GDM1 (cell line): ENCODE results near the gene ELP2.

ENCODE experiments used
- DNase-seq: peaks from one replicate; lab custom pipeline; 2025; lab: John Stamatoyannopoulos, UW

ELP2 gene

DNA sequence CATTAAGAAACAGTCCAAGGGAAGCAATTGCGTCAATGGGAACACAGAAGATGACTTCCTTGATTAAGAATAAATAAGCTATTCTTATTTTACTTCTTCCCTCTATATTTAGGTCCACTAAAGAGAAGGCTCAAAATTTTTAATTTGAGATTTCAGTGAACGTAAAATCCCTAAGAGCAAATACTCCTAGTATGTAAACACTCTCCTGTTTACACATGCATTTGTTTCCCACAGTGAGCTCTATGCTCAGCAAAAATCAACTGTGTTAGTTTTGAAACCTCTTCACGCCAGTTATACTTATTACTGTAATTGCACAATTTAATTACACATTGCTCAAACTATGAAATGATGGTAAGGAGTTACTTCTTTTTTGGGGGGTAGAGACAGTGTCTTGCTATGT, 9.4 kb upstream of the ELP2 start:
- no peak for DNase-seq

DNA sequence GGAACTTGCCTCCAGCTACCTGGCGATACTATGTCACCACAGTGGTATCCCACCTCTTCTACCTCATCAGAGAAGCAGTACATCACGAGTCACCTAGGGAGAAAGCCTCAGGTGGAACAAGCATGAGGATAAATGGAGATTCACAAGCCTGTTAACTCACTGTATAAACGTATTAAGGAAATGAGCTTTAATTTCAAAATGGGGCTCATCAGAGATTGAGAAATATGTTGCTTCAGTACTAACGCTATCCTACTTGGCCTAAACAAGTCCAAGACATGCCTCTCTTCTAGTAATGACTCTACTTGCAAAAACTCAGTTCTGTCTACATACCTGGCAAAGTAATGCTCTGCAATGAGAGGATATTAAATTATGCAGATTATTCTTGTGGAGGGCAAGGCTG, 4.9 kb upstream of the ELP2 start:
- DNase-seq, result no peak

DNA sequence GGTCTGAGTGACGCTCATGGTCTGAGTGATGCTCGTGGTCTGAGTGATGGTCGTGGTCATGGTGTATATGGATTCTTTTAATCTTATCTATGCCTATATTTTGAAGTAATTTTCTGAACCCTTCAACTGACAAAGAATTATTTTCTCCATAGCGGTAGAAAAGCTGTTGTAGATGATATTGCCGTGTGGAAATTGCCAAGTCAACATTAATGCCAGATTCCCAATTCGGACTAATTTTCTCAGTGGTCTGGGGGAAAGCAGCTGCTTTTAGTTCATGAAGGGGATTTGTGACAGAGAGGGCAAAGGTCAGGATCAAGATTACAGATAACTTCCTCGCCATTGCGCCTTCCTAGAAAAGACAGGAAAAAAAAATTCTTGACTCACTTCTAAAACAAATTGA, 3.0 kb upstream of the ELP2 start:
- no peak for DNase-seq

DNA sequence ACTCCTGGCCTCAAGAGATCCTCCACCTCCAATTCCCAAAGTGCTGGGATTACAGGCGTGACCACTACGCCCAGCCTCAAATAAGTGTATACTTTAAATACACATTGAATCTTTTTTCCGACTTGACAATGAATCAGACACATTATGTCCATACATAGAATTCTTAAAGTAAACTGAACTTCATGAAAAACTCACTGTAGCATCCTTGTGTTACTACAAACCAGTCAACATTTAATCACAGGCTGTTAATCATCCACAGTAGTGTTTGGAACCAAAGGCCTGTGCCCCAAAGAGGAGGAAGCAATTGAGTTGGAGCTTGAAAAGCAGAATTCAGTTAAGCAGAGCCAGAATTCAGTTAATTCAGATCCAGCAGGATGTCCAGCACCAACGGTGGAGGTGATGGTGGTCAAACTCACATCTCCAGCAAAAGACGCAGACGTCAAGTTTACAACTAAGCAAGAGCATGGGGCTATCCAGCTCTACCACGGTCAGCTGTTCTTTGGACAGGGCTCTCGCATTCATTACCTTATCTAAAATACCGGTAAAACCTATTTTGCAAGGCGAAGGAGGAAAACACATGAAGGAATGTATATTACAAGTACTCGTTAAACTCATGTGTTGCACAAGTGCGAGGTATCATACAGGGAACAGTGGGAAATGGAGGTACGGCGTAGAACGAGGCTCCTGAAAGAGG, 1.7 kb upstream of the ELP2 start:
- no peak for DNase-seq

DNA sequence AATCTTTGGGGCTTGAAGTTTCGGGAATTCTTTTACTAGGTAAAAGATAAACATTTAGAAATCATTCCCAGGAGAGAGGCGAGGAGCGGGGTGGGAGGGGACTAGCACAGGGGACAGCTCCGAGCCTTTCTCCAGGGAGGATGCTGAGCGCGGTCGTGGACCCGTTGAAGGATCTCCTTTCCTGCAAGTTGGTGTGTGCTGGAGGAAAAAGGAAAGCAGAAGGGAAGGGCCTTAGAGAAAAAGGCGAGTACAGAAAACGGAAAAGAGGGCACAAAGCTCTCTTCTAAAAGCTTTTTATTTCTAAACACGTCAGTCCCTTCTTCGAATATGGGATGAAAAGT, 1.2 kb upstream of the ELP2 start:
- DNase-seq, result no peak

DNA sequence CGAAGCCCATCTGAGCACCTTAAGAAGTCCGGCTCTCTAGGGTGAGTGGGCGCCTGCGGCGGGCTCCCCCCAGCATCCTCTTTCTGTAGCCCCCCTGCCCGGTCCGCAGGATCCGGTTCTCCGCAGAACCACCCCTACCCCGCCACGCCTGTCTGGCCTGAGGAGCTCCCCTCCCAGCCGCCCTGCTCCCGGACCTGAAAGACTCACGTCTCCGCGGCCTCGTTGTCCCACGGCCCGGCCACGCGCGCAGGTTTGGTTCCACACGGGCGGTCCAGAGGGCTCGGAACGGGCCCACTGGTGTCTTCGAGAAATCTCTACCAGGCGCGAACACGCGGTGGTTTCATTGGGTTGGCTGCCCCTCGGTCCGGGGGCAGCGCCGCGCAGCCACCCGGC, 796 bp upstream of the ELP2 start:
- DNase-seq, result no peak

DNA sequence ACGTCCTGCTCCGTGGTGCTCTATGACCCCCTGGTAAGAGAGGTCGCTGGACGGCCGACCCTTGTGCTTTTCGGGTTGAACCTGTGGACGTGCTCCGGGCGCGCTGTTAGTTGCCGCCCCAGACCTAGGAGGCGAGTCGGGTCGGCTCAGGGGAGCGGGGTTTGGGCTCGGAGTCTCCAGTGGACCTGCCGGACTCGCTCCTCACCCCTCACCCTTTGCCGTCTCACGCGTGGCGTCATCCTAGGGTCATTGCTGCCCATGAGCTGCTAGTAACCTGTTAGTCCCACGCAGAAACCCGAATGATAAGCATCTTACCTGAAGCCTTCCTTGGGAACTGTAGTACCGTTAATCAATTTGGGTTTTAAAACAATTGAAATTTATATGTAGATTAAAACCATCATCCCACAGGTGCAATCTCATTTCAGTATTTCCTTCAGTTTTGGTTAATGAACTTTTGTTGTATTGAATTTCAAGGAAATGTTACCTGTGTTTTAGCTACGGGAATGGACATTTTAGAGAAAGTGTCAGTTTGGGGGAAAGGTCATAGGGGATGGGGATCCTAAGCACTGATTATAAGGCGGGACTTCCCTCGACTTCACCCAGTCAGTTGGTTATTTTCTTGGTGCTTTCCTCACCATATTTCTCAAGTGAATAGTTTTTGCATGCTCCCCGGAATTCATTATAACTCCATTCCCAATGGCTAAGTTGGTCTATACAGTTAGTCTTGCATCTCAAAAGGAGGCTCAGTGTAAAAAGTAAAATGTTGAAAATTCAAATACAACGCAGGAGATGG, 536 bp downstream of the ELP2 start:
- no peak for DNase-seq

DNA sequence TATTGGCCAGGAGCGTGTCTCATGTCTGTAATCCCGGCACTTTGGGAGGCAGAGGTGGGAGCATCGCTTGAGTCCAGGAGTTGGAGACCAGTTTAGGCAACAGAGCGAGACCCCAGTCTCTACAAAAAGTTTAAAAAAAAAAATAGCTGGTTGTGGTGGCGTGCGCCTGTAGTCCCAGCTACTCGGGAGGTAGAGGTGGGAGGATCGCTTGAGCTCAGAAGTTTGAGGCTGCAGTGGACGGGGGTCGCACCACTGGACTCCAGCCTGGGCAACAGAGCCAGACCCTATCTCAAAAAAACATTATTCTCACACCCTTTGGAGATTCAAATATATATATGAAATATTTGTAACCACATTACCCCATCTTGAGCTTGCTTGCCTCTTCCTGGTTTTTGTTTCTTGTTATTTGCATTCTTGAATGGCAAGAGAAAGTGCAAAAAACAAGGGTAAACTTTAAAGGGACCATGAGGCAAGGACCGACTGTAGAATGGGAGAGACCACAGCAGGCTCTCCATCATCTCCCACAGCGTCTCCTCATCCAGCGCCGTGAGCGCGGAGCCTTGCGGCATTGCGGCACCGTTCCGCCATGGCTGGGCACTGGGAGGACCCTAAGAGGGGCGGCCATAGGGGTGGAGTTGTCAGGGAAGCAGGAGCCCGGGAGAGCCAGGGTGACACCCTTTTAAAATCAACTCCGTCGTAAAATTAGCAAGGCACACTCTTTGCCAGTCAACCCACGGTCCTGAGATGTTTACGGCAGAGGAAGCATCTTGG, 1.4 kb downstream of the ELP2 start:
- no peak for DNase-seq

DNA sequence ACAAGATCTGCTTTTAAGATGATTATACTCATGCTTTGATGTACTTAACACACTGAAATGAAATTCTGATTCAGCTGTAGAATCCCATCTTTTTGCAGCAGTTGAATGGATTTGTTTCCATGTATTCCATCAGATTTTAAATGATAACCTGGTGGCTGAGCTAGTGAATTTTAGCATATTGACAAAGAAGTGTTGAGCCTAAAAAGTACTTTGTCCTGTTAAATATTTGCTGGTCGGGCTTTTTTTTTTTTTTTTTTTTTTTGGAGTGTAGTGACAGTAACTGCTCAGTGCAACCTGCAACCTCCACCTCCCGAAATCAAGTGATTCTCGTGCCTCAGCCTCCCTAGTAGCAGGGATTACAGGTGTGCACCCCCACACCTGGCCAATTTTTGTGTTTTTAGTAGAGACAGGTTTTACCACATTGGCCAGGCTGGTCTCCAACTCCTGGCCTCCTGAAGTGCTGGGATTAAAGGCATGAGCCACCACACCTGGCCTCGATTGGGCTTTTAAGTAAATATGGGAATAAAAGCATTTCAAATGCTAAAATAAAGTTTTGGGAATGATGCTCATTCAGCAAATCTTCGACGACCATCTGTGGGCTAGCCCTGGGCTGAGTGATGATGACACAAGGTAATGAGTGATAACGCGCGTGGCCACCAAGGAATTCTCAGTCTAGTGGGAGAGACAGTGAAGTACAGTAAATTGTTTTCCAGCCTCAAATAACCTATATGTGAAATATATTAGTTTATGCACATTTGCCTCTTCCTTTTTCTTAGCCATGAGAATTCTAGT, 2.2 kb downstream of the ELP2 start:
- DNase-seq, result no peak

DNA sequence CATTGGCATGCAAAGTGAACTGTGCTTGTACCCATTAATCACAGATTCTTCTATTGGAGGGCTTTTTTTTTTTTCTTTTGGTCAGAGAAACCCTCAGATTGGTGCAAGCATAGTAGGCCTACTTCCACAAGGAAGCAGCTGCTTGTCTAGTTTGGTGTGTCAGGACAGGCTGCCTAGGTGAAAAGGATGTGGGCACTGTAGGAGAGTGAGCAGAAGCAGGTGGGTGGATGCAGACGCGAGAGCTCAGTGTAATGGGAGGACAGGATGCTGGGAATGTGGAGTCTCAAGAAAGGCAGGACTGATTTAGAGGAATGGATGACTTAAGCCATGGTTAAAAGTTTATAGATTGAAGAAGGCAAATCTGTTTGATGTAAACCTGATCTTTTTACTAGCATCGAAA, 3.1 kb downstream of the ELP2 start:
- no peak for DNase-seq

DNA sequence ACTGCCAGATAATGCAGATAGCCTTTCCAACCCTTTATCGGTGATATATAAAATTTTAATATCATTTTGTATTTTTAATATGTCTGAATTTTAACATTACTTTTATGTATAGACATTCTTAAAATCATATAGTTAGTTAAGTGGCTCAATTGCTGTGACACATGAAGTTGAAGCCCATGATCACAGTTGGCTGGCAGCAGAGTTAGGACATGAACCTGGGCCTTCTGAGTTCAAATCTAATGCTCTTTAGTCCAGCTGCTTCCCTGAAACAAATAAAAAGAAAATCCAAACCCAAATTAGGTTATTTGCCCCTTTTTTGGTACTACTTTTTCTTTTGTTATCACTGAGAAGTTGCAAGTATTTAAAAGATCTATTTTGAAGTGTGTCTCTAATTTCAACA, 5.6 kb downstream of the ELP2 start:
- no peak for DNase-seq

DNA sequence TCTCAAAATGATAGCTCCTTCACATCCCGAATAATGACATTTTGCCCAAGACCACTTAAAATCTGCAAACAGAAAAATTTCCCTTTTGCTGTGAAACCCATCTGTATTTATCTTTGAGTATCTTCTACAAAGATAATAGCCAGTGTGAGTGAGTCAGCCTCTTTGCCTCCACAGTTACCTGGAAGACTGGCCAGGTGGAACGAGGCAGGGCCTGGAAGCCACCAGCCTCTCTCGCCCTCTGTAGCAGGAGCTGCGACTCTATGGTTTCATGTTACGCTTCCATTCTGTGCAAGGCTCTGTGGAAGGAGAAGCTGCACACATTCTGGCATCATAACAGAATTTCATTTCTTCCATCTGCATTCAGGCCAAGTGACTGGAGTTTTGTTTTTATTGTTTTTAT, 9.5 kb downstream of the ELP2 start:
- no peak for DNase-seq

DNA sequence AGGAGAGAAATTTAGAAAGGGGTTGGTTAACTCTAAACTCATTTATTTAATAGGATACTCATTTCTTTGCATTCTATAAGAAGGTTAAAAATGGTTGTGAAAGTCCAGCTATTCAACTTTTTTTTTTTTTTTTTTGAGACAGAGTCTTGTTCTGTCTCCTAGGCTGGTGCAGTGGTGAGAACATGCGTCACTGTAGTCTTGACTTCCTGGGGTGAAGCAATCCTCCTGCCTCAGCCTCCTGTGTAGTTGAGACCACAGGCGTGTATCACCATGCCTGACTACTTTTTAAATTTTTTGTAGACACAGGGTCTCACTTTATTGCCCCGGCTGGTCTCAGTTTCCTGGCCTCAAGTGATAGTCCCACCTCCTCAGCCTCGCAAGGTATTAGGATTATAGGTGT, 11.9 kb downstream of the ELP2 start:
- no peak for DNase-seq

DNA sequence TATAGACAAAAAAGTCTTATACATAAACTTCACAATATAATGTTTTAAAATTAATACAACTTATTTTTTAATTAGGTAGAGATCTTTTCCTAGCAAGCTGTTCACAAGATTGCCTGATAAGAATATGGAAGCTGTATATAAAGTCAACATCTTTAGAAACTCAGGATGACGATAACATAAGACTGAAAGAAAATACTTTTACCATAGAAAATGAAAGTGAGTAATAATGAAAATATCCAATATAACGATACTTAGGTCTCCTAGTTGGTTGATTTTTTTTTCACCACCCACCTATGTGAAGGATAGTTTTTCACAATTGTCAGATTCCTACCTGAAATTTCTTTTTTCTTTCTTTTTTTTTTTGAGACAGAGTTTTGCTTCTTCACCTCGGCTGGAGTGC, 13.1 kb downstream of the ELP2 start:
- no peak for DNase-seq

DNA sequence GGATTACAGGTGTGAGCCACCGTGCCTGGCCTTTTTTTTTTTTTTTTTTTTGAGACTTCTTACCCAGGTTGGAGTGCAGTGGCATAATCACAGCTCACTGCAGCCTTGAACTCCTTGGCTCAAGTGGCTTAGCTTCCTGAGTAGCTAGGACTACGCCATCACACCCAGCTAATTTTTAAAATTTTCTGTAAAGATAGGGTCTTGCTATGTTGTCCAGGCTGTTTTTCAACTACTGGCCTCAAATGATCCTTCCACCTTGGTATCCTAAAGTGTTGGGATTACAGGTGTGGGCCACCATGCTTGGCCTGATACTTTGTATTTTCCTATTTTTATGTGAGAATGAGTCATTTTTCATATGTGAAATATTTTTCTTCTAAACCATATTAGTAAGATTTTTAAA, 13.7 kb downstream of the ELP2 start:
- DNase-seq, result no peak

DNA sequence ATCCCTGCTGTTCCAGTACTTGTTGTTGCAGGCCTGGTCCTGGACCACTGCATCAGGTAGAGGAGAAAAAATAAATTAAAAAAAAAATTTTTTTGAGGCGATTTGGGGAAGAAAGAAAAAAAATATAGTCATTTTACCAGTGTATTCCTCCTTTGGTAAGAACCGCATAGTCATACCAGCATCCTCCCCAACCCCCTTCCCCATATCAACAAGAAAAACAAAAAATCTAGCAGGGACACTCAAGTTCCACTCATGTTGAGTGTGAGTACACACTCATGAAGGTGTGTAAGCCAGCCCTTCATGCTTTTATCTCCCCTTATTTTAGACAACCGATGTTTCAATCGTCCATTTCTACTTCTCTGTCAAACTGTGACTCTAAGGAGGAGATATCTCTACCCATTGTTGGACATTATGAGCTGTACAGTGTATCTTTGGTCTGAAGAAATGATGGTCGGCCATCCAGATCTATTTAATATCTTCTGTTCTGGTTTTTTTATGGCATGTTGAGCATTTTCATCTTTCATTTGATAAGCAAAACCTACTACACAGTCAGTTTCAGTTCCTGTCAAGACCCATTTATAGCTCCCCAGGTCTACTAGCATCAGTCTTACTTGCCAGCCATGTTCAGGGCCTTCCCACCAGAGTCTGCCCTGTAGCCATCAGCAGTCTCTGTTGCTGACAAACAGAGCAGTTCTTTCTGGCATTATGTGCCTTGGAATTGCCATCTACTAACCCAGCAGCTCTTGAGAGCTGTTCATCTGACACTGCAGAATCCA, 20.0 kb downstream of the ELP2 start:
- DNase-seq, result no peak

DNA sequence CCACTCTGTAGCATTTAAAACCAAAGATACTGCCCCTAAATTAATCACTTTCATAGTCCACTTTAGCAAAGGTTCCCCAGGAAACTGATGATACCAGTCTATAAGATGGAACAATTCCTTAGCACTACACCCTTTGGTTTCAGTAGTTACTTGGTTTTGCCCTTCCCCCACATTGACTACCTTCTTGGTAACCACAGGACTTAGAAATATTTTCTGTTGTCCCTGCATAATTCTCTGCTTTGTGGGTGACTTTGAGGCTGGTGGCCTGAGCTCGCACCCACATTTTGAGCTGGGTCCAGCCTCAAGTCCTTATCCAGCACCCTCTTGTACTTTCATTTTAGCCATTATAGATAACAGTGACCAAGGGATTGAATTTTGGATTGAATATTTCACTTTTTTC, 23.1 kb downstream of the ELP2 start:
- no peak for DNase-seq

DNA sequence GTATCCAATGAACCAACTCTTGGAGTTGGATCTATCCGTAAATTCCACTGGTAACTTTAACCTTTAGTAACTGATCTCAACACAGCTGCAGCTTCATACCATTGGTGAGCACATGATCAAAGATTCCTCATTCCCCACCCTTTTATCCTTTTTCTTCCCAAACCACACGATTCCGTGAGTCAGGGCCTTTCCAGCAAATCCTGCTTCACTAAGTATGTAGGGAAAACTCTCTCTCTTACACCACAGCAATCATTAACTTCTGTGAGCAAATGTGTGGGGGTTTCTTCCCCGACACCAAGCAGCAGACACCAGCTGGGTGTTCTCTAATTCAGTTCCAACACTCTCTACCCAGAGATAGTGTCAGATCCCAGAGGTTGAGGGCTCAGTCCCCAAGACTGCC, 23.5 kb downstream of the ELP2 start:
- no peak for DNase-seq

DNA sequence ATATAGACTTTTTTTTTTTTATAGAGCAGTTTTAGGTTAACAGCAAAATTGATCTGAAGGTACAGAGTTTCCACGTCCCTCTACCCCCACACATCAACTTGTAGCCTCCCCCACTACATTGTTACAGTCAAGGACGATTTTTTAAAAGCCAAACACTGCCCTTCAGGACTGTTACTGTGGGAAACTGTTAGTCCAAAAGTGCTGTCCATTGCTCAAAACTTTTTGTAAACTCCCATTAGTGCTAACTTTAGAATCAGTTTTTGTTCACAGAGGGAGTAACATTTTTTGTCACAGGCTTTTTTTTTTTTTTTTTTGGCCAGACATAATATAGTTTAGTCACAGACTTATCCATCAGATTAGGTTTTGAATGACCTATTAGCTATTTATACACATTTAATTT, 24.1 kb downstream of the ELP2 start:
- DNase-seq, result no peak

DNA sequence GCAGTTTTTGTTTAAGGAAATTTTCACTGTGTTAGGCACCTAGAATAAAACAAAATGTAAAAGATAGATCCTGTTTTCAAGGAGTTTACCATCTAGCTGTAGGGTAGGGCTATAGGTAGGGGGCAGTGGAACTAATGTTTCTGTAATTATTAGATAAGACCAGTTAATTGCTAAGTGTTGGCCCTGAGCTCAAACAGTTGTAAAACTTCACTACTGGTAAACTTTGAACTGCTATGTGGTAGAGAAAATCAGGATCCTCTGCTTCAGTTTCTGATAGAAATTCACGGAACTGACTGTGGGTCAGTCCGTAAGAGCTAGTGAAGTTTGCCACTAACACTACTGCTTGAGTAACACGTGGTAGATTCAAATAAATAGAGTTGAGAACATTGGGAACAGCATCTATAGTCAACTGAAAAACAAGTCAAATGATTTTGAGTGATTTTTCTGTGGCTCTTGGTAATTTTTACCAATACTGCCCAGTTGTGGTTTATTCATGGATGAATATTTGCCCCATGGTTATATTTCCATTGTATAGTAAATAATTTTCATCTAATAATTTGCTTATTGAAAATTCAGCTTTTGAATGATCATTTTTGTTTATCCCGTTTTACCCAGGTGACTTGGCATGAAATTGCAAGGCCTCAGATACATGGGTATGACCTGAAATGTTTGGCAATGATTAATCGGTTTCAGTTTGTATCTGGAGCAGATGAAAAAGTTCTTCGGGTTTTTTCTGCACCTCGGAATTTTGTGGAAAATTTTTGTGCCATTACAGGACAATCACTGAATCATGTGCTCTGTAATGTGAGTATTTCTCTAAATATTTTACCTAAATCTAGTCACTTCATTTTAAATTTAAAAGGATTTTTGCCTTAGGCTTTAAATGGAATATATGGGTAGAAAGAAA, 26.4 kb downstream of the ELP2 start:
- no peak for DNase-seq

DNA sequence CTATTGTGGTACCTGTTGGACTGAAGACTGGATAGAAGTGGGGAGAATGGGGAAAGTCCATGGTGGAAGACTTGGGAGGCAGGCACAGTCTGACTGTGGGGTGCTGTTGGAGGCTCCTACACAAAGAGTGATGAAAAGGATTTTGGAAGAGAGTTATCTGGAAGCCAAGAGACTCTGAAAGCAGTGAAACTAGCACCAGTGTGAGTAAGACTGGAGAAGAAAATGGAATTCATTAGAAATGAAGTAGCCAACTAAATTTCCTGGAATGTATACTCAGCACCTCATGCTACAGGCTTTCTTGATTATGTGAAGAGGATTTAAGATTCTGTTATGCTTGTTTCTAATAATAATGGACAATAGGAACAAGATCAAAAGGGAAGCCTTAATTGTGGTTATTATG, 27.7 kb downstream of the ELP2 start:
- DNase-seq, result no peak
